NB4 (cell line): Measurements from ENCODE around the gene FANCI.
"Not testable (repeated sequence)": the region's sequence is repeated elsewhere in the genome, so short reads cannot be mapped to it uniquely, and the experiment has no call there.

Experiments
- DNase-seq: peaks from one replicate; pipeline ENCODE4 v3.0.0; 2010; ENCODE audit warnings: low read depth
- H3K4me3 ChIP-seq: one replicate; pipeline ENCODE4 v1.5.1; 2011; ENCODE audit warnings: mild to moderate bottlenecking, low read depth, low read length, moderate library complexity
- MYC ChIP-seq: IDR thresholded peaks from 2 replicates; pipeline ENCODE4 v1.6.1; 2011; ENCODE audit warnings: low read depth, low read length
- POLR2A ChIP-seq: IDR thresholded peaks from 2 replicates; pipeline ENCODE4 v1.6.1; 2011; ENCODE audit warnings: mild to moderate bottlenecking; ENCODE audit not compliant: insufficient read length; ENCODE audit errors: extremely low read depth
- TF ChIP-seq, protein P1 (sequence below): IDR thresholded peaks from one replicate; pipeline ENCODE4 v1.5.1; 2012; ENCODE audit warnings: low read depth, low read length
- TF ChIP-seq, protein P2 (sequence below): IDR thresholded peaks from 2 replicates; pipeline ENCODE4 v1.6.1; 2011; ENCODE audit warnings: low read depth, low read length

FANCI gene

DNA sequence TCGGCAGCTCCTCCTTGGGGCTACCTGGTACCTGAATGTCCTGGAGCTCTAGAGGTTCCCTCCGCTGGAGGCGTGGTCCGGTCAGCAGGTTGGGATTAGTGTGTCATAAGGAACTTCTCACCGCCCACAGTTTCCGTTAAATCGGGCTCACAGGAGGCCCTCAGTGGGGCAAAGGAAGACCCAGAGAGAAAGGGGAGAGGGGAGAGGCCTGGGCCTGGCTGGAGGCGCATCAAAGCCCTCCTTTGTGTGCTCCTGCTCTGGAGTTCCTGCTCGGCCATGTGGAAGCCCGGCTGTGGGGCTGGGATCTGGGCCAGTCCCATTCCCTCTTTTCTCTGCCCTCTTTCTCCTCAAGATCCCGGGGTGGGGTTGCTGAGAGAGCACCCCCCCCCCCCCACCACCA lies 22.2 kb upstream of the FANCI start, which contains the start of gene RLBP1:
RLBP1 (minus strand) TSS at position 37 of the 400 bp plus-strand sequence. CDS start 2,604 bp downstream, outside the sequence.
- TF ChIP-seq MYC, result no peak
- TF ChIP-seq, protein P1, sequence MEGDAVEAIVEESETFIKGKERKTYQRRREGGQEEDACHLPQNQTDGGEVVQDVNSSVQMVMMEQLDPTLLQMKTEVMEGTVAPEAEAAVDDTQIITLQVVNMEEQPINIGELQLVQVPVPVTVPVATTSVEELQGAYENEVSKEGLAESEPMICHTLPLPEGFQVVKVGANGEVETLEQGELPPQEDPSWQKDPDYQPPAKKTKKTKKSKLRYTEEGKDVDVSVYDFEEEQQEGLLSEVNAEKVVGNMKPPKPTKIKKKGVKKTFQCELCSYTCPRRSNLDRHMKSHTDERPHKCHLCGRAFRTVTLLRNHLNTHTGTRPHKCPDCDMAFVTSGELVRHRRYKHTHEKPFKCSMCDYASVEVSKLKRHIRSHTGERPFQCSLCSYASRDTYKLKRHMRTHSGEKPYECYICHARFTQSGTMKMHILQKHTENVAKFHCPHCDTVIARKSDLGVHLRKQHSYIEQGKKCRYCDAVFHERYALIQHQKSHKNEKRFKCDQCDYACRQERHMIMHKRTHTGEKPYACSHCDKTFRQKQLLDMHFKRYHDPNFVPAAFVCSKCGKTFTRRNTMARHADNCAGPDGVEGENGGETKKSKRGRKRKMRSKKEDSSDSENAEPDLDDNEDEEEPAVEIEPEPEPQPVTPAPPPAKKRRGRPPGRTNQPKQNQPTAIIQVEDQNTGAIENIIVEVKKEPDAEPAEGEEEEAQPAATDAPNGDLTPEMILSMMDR, result no peak
- TF ChIP-seq, protein P2, sequence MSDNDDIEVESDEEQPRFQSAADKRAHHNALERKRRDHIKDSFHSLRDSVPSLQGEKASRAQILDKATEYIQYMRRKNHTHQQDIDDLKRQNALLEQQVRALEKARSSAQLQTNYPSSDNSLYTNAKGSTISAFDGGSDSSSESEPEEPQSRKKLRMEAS, result no peak
- no peak for TF ChIP-seq POLR2A
- DNase-seq, result no peak
- H3K4me3 ChIP-seq, result no peak within 1 kb of the TSS

DNA sequence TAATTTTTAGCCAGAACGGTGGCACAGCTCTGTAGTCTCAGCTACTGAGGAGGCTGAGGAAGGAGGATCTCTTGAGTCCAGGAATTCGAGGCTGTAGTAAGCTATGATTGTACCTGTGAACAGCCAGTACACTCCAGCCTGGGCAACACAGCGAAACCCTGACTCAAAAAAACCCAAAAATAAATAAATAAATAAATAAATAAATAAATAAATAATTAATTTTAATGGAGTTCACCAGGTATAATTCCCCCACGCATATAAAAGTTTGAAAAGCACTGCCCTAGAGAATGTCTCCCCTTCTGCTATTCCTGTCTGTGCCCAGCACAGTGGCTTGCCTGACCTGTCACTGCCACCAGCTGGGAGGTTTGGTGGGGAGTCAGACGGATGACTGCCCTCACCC lies 18.2 kb upstream of the FANCI start:
- TF ChIP-seq MYC (no peak), POLR2A (no peak)
- TF ChIP-seq, protein P1, result no peak
- TF ChIP-seq, protein P2, result no peak
- DNase-seq, result no peak
- H3K4me3 ChIP-seq, result no peak overlapping the region

DNA sequence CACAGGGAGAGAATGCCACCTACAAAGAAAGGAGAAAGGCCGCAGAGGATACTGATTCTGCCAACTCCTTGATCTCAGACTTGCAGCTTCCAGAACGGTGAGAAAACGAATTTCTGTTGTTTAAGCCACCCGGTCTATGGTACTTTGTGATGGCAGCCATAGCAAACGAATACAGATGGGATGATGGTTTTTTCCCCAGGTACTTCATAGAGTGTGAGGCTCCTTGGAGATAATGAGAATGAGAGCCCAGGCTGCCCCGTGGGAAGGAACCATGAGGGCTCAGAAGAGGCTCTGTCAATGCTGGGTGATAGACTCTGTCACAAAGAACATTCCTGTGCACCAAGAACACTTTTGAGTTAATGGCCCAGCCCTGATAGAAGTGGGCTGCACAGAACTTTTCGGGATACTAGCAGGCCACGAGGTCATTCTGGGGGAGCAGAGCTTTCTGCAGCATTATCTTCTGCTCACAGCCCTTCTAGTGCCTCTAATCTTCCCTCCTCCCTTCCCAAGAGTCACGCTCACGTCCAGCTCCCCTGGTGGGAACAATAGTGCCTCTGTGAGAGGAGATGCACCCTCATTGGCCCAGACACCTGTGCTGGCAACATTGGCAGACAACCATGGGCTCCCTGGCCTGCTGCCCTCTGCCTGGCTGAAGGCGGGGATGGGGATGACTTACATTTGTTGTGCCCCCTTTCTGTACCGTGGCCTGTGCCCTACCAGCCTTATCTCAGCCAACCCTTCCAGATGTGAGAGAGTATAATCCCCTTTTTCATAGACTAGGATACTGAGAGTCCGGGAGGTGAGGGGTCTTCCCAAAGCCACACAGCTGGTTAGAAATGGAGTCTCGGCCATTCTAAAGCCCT lies 17.2 kb upstream of the FANCI start:
- DNase-seq, result no peak
- H3K4me3 ChIP-seq, result no peak overlapping the region
- TF ChIP-seq POLR2A (no peak), MYC (no peak)
- TF ChIP-seq, protein P1, result no peak
- TF ChIP-seq, protein P2, result no peak

DNA sequence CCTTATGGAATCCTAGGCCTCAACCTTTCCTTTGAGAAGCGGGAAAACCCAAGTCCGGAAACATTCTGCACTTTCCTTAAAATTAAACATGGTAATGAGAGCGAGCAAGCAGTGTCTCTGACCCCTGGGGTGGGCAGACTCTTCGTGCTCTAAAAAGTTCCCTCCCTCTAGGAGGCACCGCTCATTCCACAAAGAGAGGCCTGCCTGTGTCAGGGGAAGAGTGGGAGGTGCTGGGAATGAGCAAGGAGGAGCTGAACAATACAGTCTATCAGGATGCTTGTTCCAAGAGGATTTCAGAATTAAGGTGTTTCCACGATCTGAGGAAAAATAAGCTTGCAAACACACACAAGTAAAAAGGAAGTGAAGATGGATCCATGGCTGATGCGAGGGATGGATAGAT lies 16.4 kb upstream of the FANCI start:
- no peak overlapping the region for H3K4me3 ChIP-seq
- no peak for DNase-seq
- TF ChIP-seq POLR2A, result no peak
- TF ChIP-seq, protein P1, result no peak
- TF ChIP-seq MYC, result no peak
- TF ChIP-seq, protein P2, result no peak

DNA sequence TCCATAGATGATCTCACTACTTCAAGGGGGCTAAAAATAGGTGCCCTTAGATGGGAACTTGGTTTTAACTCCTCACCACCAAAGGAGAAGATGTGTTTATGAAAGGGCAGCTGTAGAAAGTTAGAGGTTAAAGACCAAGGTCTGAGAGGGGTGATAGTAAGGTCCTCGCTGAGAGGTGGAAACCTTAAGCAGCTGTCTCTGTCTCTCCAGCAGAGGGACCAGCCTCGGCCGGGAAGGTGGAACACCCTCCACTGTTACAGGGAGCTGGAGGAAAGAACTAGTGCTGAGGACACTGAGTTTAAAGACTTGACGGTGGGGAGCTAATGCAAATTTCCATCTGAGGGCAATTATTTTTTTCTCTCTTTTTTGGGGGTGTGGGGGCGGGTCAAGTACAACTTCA lies 13.5 kb upstream of the FANCI start:
- peak; percentile 45 for DNase-seq
- no peak overlapping the region for H3K4me3 ChIP-seq
- no peak for TF ChIP-seq MYC
- TF ChIP-seq, protein P1, result peak; percentile 18

DNA sequence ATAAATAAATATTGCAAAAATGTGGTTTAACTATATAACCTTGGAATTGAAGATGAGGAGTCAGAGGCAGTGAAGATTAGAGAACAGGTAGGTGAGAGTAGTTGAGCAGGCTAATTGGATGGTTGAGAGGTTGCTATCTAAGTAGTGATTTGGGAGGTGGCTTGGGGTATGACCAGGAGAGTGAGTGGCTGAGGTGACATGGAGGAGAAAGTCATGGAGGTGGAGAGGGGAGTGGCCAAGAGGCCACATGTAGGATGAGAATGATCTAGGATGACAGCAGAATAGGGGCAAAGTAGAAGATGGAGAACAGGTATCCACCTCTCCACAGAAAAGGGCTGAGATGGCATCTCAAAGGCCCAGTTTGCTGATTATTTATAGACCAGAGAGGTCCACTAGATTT lies 11.9 kb upstream of the FANCI start:
- no peak overlapping the region for H3K4me3 ChIP-seq
- TF ChIP-seq POLR2A (no peak), MYC (no peak)
- TF ChIP-seq, protein P2, result no peak
- TF ChIP-seq, protein P1, result no peak
- no peak for DNase-seq

DNA sequence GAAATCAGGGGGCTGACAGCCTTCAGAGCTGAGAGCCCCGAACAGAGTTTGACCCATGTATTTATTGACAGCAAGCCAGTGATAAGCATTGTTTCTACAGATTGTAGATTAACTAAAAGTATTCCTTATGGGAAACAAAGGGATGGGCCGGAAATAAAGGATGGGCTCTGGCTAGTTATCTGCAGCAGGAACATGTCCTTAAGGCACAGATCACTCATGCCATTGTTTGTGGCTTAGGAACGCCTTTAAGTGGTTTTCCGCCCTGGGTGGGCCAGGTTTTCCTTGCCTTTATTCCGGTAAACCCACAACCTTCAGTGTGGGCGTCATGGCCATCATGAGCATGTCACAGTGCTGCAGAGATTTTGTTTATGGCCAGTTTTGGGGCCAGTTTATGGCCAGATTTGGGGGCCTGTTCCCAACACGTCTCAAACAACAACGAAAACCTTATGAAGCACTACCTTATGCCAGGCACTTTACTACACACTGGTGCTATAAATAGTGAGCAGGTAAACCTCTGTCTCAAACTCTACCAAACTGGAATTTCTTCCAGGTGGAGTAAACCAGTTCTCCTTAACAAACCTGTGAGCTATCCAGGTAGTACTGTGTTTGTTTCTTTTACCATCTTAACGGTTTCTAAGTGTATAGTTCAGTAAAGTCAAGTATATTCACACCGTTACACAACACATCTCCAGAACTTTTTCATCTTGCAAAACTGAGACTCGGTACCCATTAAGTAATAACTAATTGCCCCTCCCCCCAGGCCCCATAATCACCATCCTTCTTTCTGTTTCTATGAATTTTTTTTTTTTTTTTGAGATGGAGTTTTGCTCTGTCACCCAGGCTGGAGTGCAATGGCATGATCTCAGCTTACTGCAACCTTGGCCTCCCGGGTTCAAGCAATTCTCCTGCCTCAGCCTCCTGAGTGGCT lies 3.6 kb upstream of the FANCI start:
- not testable (repeated sequence) for DNase-seq, H3K4me3 ChIP-seq
